Body of pancreas (tissue), 4 donors: ENCODE results near the gene BAHCC1. TPM values are rescaled to one million over a fixed set of nuclear protein-coding genes. Genes with fewer than 3 reads are reported as not detected.

Source experiments
- ATAC-seq: fragments of 150-250 bp; one replicate; pipeline ENCODE4 v1.9.1; 2016
- DNase-seq, 4 donors: peaks; one replicate each; pipeline ENCODE4 v3.0.0-alpha.2; 2019
- H3K27ac ChIP-seq, 4 donors: fragments of 200-600 bp; sonication (generic); 1 replicate in 3 of 4; 2 replicates in 1 of 4; pipeline versions ENCODE4 v1.5.1 to v1.6.1; 2016 to 2019; ENCODE audit warnings: mild to moderate bottlenecking in 1 of 4, mixed read lengths in 1 of 4, moderate library complexity in 1 of 4
- H3K27me3 ChIP-seq, 2 donors: fragments of 200-600 bp; sonication (generic); one replicate each; pipeline ENCODE4 v1.6.0; 2016; ENCODE audit warnings: mild to moderate bottlenecking in 1 of 2
- H3K36me3 ChIP-seq, 2 donors: fragments of 200-600 bp; sonication (generic); replicated peaks in 1 of 2; 2 replicates each; pipeline ENCODE4 v1.5.1; 2016; ENCODE audit warnings: low read depth in 2 of 2; ENCODE audit not compliant: insufficient read depth in 1 of 2
- H3K4me1 ChIP-seq: fragments of 200-600 bp; sonication (generic); one replicate; pipeline ENCODE4 v1.6.0; 2016
- H3K4me3 ChIP-seq, 2 donors: fragments of 200-600 bp; sonication (generic); 1 replicate in 1 of 2; 2 replicates in 1 of 2; pipeline ENCODE4 v1.5.1; 2016 to 2019
- H3K9me3 ChIP-seq, 3 donors: fragments of 200-600 bp; sonication (generic); 1 replicate in 2 of 3; 2 replicates in 1 of 3; pipeline ENCODE4 v1.5.1; 2016
- POLR2A ChIP-seq, 3 donors: fragments of 450-650 bp; IDR thresholded peaks; one replicate each; pipeline ENCODE4 v1.6.1; 2016; ENCODE audit warnings: antibody characterized with exemption in 3 of 3, mild to moderate bottlenecking in 2 of 3
- WGBS, 2 donors: methylation state at CpG; one replicate each; pipeline ENCODE4 v1.1.5; 2017; 5-methylcytosine and 5-hydroxymethylcytosine counted together
- intact Hi-C: fragments of 100-400 bp; cut with DNase I; formaldehyde crosslinking; loops from one replicate; pipeline ENCODE4 v1.15.1; 2023
- total RNA-seq, 2 donors: library from RNA; depleted of rRNA; stranded (reverse); fragments of >200 nt; gene quantifications; one replicate each; pipeline ENCODE4 v1.1.0, GENCODE V29; 2016
- TF ChIP-seq, protein P1 (sequence below), 7 experiments: fragments of 450-650 bp in 4 of 7; fragments of 200-600 bp in 3 of 7; sonication (generic) in 3 of 7; IDR thresholded peaks; one replicate each; pipeline ENCODE4 v1.5.1; 2016 to 2019; ENCODE audit warnings: antibody characterized with exemption in 7 of 7

Gene BAHCC1
- total RNA-seq, 2 donors from 2014 or later, result 5.7 to 14.8 TPM

DNA sequence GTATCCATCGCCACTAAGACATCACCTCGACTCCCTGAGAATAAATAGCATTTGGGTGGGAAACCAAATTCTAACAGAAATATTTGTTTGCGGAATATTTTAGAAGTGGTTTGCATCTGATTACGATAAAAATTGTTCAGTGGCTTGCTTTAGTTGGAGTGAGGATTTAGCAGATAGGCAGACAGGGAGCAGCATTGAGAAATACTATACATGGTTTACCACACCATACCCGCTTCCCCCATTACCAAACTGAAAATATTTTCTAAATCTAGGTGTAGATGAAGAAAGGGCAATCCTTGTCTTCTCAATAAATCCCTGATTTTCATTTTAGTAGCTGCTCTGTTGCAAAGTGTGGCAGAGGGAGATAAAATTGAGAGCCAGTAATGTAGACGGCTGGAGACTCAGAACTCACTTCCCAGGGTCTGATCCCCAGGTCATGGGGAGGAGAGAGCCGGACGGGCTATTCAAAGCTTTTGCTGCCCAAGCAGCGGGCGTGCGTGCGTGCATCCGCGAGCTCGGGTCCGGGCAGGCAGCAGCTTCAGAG lies 808 bp upstream of the BAHCC1 start:
- no peak for ATAC-seq

DNA sequence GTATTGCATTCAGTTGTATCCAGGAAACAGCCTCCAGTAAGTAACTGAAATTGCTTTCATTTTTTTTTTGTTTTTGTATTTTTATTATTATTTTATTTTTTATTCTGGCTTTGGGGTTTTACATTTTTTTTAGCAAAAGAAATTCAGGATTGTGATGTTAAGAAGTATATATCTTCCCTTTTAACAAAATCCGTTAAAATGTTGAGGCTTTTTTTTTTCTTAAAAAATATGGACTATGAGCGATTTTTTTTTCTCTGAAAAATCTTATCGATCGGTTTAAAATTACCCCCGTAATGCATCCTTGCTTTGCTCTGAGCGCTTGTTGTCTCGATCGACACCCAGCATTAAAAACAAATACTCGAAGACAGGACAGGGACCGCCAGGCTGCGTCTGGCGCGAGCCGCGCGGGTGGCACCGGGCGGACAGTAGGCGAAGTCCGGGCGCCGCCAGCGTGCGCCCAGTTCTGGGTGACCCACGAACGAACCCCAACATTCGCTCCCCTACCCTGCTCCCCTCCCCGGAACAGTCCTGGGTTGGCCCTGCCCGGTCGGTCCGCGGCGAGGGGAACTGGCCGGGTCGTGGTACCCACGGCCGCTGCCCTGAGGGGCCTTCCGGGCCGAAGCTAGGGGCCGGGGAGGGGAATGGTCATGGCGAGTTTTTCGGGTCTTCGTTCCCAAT lies 482 bp downstream of the BAHCC1 start:
- WGBS, 2 donors, result 0% methylated on average over 40 to 43 of the region's 43 CpGs
- intact Hi-C loops, result no loop called here
- DNase-seq, result no peak
- Histone ChIP-seq H3K27ac (peak overlapping the region; percentile 83 to 93 (median 88)), H3K36me3 (no peaks in the 10 kb centered on the region), H3K4me1 (peaks cover 59% of the 10 kb centered on the region), H3K4me3 (peak overlapping the region; percentile 24 to 54), H3K27me3 (no peaks in the 10 kb centered on the region), H3K9me3 (no peaks in the 10 kb centered on the region)
- no peak for ATAC-seq
- TF ChIP-seq POLR2A (IDR thresholded peaks at IDR 0.05), result no peak
- TF ChIP-seq, protein P1, sequence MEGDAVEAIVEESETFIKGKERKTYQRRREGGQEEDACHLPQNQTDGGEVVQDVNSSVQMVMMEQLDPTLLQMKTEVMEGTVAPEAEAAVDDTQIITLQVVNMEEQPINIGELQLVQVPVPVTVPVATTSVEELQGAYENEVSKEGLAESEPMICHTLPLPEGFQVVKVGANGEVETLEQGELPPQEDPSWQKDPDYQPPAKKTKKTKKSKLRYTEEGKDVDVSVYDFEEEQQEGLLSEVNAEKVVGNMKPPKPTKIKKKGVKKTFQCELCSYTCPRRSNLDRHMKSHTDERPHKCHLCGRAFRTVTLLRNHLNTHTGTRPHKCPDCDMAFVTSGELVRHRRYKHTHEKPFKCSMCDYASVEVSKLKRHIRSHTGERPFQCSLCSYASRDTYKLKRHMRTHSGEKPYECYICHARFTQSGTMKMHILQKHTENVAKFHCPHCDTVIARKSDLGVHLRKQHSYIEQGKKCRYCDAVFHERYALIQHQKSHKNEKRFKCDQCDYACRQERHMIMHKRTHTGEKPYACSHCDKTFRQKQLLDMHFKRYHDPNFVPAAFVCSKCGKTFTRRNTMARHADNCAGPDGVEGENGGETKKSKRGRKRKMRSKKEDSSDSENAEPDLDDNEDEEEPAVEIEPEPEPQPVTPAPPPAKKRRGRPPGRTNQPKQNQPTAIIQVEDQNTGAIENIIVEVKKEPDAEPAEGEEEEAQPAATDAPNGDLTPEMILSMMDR (IDR thresholded peaks at IDR 0.05), result peak in 1 of 7 experiments; percentile 4

More for the DNA sequence above, 808 bp upstream of the BAHCC1 start:
- Histone ChIP-seq H3K27ac (peak overlapping the region; percentile 44 to 93 (median 78)), H3K27me3 (no peaks in the 10 kb centered on the region), H3K4me1 (peaks cover 52% of the 10 kb centered on the region), H3K4me3 (no peak overlapping the region), H3K36me3 (no peaks in the 10 kb centered on the region), H3K9me3 (no peaks in the 10 kb centered on the region)
- intact Hi-C loops, result no loop called here
- DNase-seq, result no peak
- TF ChIP-seq, protein P1 (IDR thresholded peaks at IDR 0.05), result peak in 1 of 7 experiments; percentile 5
- no peak for TF ChIP-seq POLR2A (IDR thresholded peaks at IDR 0.05)
- WGBS, 2 donors, result 7 to 14% methylated on average over 8 to 16 of the region's 16 CpGs

DNA sequence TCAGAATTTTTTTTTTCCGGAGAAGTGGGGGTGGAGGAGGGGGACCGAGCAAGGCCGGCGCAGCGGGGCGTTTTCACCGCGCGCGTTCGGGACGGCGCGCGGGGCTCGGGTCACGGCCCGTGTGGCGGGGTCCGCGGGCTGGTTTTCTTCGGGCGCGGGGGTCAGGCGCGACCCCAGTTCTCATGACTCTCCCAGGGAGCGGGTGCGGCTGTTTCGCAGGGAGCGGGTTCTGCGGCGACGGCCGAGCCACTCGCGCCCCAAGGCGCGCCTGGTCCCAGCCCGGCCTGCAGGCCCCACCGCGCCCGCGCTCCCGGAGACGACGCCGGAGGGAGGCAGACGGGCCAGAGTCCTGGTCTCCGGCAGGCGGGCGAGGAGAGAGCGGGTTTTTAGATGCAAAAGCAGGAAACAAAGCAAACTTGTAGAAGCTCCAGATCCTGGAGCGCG lies 1.0 kb downstream of the BAHCC1 start:
- no peaks in the 10 kb centered on the region for H3K36me3 ChIP-seq
- no peaks in the 10 kb centered on the region for H3K9me3 ChIP-seq
- H3K4me1 ChIP-seq, result peaks cover 60% of the 10 kb centered on the region
- TF ChIP-seq POLR2A (IDR thresholded peaks at IDR 0.05), result no peak
- DNase-seq, result no peak
- peak overlapping the region; percentile 24 to 54 for H3K4me3 ChIP-seq
- no peaks in the 10 kb centered on the region for H3K27me3 ChIP-seq
- intact Hi-C loops, result no loop called here
- ATAC-seq, result no peak
- WGBS, 2 donors, result 2% methylated on average over 54 of the region's 54 CpGs; no CpG with 5 or more reads in 1 of the 2 donors
- H3K27ac ChIP-seq, result peak overlapping the region; percentile 83 to 93 (median 88)

DNA sequence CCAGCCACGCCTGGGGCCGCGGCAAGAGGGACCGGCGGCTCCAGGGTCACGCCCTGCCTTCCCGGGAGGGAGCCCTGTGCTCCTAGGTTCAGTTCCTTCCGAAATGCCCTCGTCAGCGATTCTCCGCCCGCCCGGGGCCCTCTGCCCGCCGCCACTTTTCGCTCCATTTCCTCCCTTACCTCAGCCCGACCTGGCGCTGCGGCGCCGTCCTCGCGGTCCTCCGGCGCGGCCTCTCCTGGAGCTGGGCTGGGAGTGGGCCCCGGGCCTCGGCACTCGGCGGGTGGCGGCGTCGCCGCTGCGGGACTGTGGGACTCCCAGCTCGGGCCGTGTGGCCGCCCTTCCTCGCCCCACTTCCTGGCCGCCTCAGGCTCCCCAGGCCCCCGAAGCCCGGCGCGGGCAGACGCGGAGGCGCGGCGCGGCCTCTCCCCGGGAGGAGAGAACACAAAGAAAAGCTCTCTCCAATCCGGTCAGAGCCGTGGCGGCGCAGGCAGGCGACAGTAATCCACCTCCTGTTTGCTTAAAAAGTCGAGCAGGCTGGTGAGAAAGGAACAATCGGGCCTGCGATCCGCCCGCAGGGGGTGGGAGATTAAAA lies 1.6 kb downstream of the BAHCC1 start:
- H3K27ac ChIP-seq, result peak overlapping the region; percentile 83 to 93 (median 88)
- no peak for ATAC-seq
- no peaks in the 10 kb centered on the region for H3K27me3 ChIP-seq
- H3K4me1 ChIP-seq, result peaks cover 59% of the 10 kb centered on the region
- no peaks in the 10 kb centered on the region for H3K9me3 ChIP-seq
- H3K4me3 ChIP-seq, result peak overlapping the region; percentile 24 to 54
- WGBS, 2 donors, result 0 to 1% methylated on average over 5 to 53 of the region's 61 CpGs
- DNase-seq, result peak in 1 of 4 donors; percentile 53
- peak; percentile 13 to 27 (median 24) for TF ChIP-seq POLR2A (IDR thresholded peaks at IDR 0.05)
- TF ChIP-seq, protein P1 (IDR thresholded peaks at IDR 0.05), result no peak
- intact Hi-C loops, result no loop called here
- H3K36me3 ChIP-seq, result no peaks in the 10 kb centered on the region
